ENCODE measurements around the gene CENPO.

CENPO gene
- total RNA-seq, result 6.4 to 21.4 (median 11.7) reads per million in 9 experiments

GRCh38 chr2:24792874-24793760 lies at the start of gene CENPO, which contains the start of gene PTRHD1:
Gene CENPO, plus strand, starts transcription at chr2:24793425. Its CDS starts 495 bp downstream, at chr2:24793920.
Gene PTRHD1, minus strand, starts transcription at chr2:24793391. Its CDS starts 14 bp downstream, at chr2:24793377.
- Mint-ChIP-seq H3K27ac (peak within 1 kb of the TSS; percentile 98 to 99), H3K9me3 (no peaks in the 10 kb centered on the region)
- DNase-seq, result peak; percentile 89 to 94 (median 90)

GRCh38 chr2:24743924-24744323 lies 49.3 kb upstream of the CENPO start:
- Mint-ChIP-seq H3K9me3 (peaks cover 0 to 1% of the 10 kb centered on the region in 2 donors), H3K4me3 (peak overlapping the region in 1 of 2 donors; percentile 37), H3K36me3 (ENCODE audit: insufficient read depth) (peaks cover 46% of the 10 kb centered on the region), H3K4me1 (ENCODE audit: low read depth in 2 of 2) (peaks cover 4 to 45% of the 10 kb centered on the region in 2 donors), H3K27me3 (no peaks in the 10 kb centered on the region), H3K27ac (peak overlapping the region; percentile 44 to 90)
- ATAC-seq (replicated peaks), result no peak
- no peak for DNase-seq

More at GRCh38 chr2:24792874-24793760, at the start of gene CENPO, which contains the start of gene PTRHD1:
- peak; percentile 97 for ATAC-seq (replicated peaks)
- Mint-ChIP-seq H3K27me3 (no peaks in the 10 kb centered on the region), H3K4me1 (ENCODE audit: low read depth in 2 of 2) (peaks cover 12 to 19% of the 10 kb centered on the region in 2 donors), H3K4me3 (peak within 1 kb of the TSS; percentile 97 to 99), H3K36me3 (ENCODE audit: insufficient read depth) (peaks cover 10% of the 10 kb centered on the region)

DNA sequence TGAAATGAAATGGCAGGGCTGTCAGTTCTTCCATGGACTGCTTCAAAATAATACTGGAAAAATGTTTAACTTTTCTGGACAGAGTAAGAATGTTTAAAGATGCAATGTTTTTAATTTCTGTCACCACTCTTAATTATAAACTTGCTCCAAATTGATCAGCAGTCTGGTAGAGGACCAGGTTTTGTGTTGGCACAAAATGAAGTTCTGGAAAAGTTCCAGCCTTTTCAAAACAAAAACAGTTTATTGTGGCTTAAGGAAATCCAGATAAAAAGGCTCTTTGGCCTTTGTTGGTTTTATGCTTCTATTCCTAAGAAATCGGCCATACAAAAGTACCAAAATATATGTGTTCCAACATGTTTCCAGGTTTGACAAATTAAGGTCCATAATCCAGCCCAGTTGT lies 48.9 kb upstream of the CENPO start:
- Mint-ChIP-seq H3K27me3 (no peaks in the 10 kb centered on the region), H3K9me3 (peaks cover 0 to 1% of the 10 kb centered on the region in 2 donors), H3K27ac (peak overlapping the region; percentile 46 to 90)

GRCh38 chr2:24745825-24746224 lies 47.4 kb upstream of the CENPO start:
- H3K27ac Mint-ChIP-seq, result peak overlapping the region; percentile 24 to 90
- H3K27me3 Mint-ChIP-seq, result no peaks in the 10 kb centered on the region
- DNase-seq, result no peak
- ATAC-seq (replicated peaks), result peak; percentile 91
- peaks cover 7 to 38% of the 10 kb centered on the region in 2 donors for H3K4me1 Mint-ChIP-seq (ENCODE audit: low read depth in 2 of 2)
- H3K36me3 Mint-ChIP-seq (ENCODE audit: insufficient read depth), result peaks cover 37% of the 10 kb centered on the region
- peaks cover 0 to 1% of the 10 kb centered on the region in 2 donors for H3K9me3 Mint-ChIP-seq
- H3K4me3 Mint-ChIP-seq, result peak overlapping the region; percentile 3 to 62

More for the DNA sequence above, 48.9 kb upstream of the CENPO start:
- Mint-ChIP-seq H3K36me3 (ENCODE audit: insufficient read depth) (peaks cover 45% of the 10 kb centered on the region), H3K4me1 (ENCODE audit: low read depth in 2 of 2) (peaks cover 4 to 44% of the 10 kb centered on the region in 2 donors), H3K4me3 (no peak overlapping the region)
- no peak for ATAC-seq (replicated peaks)
- DNase-seq, result no peak

- H3K4me1 Mint-ChIP-seq (ENCODE audit: low read depth in 2 of 2), result peaks cover 7 to 37% of the 10 kb centered on the region in 2 donors
- no peaks in the 10 kb centered on the region for H3K27me3 Mint-ChIP-seq
- ATAC-seq (replicated peaks) (no peak), DNase-seq (no peak)
- H3K4me3 Mint-ChIP-seq, result no peak overlapping the region
- peaks cover 30% of the 10 kb centered on the region for H3K36me3 Mint-ChIP-seq (ENCODE audit: insufficient read depth)
- peaks cover 0 to 1% of the 10 kb centered on the region in 2 donors for H3K9me3 Mint-ChIP-seq
- peak overlapping the region; percentile 38 to 90 for H3K27ac Mint-ChIP-seq
Observed at GRCh38 chr2:24747299-24747698, 45.9 kb upstream of the CENPO start.

DNA sequence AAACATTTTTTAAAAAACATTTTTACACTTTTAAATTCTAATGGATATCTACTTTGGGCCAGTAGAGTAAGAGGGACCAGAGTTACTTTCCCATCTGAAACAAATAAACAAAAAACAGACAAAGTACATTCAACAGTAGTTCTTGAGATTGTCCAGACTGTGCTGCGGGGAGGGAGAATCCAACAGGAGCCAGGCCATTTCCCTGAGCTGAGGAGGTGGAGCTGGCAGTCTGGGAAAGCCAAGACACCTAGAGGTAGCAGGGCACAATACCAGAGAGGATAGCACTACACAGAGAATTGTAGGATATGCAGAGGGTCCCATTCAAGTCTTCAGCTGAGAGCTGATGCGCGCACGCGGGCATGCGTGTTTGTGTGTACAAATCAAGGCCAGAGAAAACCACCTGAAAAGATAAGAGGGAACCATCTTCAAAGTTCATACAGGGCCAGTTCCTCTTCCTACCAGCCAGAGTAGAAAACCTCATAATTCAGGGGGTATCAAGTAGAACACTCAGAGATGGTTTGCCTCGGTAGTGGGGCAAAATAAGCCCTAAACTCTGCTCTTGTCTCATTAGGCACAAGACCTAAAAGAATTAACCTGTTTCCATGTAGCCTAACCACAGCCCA lies 44.0 kb upstream of the CENPO start:
- H3K9me3 Mint-ChIP-seq, result peaks cover 0 to 1% of the 10 kb centered on the region in 2 donors
- peaks cover 16% of the 10 kb centered on the region for H3K36me3 Mint-ChIP-seq (ENCODE audit: insufficient read depth)
- no peaks in the 10 kb centered on the region for H3K27me3 Mint-ChIP-seq
- no peak overlapping the region for H3K4me3 Mint-ChIP-seq
- no peak for DNase-seq
- no peak for ATAC-seq (replicated peaks)
- peaks cover 7 to 20% of the 10 kb centered on the region in 2 donors for H3K4me1 Mint-ChIP-seq (ENCODE audit: low read depth in 2 of 2)
- peak overlapping the region in 1 of 2 donors; percentile 67 for H3K27ac Mint-ChIP-seq

- H3K4me3 Mint-ChIP-seq, result no peak overlapping the region
- H3K4me1 Mint-ChIP-seq (ENCODE audit: low read depth in 2 of 2), result peaks cover 0 to 2% of the 10 kb centered on the region in 2 donors
- no peaks in the 10 kb centered on the region for H3K9me3 Mint-ChIP-seq
- no peak overlapping the region for H3K27ac Mint-ChIP-seq
- no peaks in the 10 kb centered on the region for H3K27me3 Mint-ChIP-seq
- H3K36me3 Mint-ChIP-seq (ENCODE audit: insufficient read depth), result peaks cover 26% of the 10 kb centered on the region
- ATAC-seq (replicated peaks) (no peak), DNase-seq (no peak)
Observed at GRCh38 chr2:24754985-24755705, 38.1 kb upstream of the CENPO start.

DNA sequence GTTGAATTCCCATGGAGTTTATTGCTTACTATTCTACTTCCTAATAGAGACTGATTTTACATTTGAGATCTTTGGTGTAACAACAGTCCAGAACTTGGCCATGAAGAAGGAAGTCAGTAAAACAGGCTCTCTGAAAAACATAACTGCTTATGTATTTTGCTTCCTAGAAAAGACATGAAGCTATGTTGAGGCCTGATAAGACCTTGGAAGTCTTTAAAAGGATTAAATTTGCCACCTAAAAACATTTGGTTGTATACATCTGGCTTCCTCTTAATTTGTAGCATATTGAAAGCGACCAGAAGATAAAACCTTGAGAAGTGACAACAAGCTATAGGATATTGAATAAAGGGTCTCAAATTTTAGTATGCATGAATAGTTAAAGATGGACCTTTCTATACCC lies 36.4 kb upstream of the CENPO start:
- Mint-ChIP-seq H3K36me3 (ENCODE audit: insufficient read depth) (peaks cover 38% of the 10 kb centered on the region), H3K4me3 (no peak overlapping the region), H3K27ac (peak overlapping the region in 1 of 2 donors; percentile 6), H3K9me3 (no peaks in the 10 kb centered on the region), H3K27me3 (no peaks in the 10 kb centered on the region), H3K4me1 (ENCODE audit: low read depth in 2 of 2) (no peaks in the 10 kb centered on the region)
- ATAC-seq (replicated peaks) (no peak), DNase-seq (no peak)

GRCh38 chr2:24761866-24762265 lies 31.4 kb upstream of the CENPO start:
- Mint-ChIP-seq H3K9me3 (no peaks in the 10 kb centered on the region), H3K4me1 (ENCODE audit: low read depth in 2 of 2) (peaks cover 3 to 12% of the 10 kb centered on the region in 2 donors), H3K4me3 (no peak overlapping the region), H3K36me3 (ENCODE audit: insufficient read depth) (peaks cover 68% of the 10 kb centered on the region), H3K27ac (no peak overlapping the region), H3K27me3 (no peaks in the 10 kb centered on the region)
- DNase-seq (no peak), ATAC-seq (replicated peaks) (no peak)

GRCh38 chr2:24762518-24762917 lies 30.7 kb upstream of the CENPO start:
- ATAC-seq (replicated peaks) (no peak), DNase-seq (no peak)
- Mint-ChIP-seq H3K4me3 (no peak overlapping the region), H3K9me3 (no peaks in the 10 kb centered on the region), H3K36me3 (ENCODE audit: insufficient read depth) (peaks cover 68% of the 10 kb centered on the region), H3K27ac (no peak overlapping the region), H3K27me3 (no peaks in the 10 kb centered on the region), H3K4me1 (ENCODE audit: low read depth in 2 of 2) (peaks cover 3 to 12% of the 10 kb centered on the region in 2 donors)

DNA sequence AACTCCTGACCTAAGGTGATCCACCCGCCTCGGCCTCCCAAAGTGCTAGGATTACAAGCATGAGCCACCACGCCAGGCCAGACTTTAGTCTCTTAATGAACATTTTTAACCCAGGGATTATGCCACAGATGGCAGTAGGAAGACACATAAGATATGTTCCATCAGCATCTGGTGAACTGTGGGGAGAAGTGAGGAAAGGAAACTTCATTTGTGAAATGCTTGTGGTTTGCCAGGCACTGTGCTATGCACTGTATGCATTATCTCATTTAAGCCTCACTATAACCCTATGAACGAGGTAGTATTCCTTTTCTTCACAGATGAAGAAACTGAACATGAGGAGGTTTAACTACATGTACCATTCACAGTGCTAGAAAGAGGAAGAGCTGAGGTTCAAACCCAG lies 29.4 kb upstream of the CENPO start:
- Mint-ChIP-seq H3K4me3 (no peak overlapping the region), H3K27ac (peak overlapping the region; percentile 52 to 89), H3K27me3 (no peaks in the 10 kb centered on the region), H3K4me1 (ENCODE audit: low read depth in 2 of 2) (peaks cover 3 to 12% of the 10 kb centered on the region in 2 donors), H3K9me3 (no peaks in the 10 kb centered on the region), H3K36me3 (ENCODE audit: insufficient read depth) (peaks cover 63% of the 10 kb centered on the region)
- ATAC-seq (replicated peaks) (no peak), DNase-seq (no peak)

DNA sequence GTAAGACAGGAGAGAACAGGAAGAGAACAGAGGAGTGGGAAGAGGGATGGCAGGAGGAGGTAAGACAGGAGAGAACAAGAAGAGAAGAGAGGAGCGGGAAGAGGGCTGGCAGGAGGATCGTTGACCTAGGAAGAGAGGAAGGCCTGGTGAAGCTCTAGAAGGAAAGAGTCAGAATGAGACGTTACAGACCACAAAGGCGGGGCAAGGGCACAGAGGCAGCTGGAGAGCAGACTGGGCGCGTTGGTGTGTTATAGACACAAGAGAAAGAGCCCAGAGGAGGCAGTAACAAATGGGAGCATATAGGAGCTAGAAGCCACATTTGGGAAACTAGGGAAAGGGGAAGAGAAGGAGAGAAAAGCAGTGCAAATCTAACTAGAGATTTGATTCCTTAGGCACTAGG lies 26.6 kb upstream of the CENPO start:
- no peak for ATAC-seq (replicated peaks)

GRCh38 chr2:24768013-24768412 lies 25.2 kb upstream of the CENPO start:
- H3K4me1 Mint-ChIP-seq (ENCODE audit: low read depth in 2 of 2), result peaks cover 3 to 12% of the 10 kb centered on the region in 2 donors
- H3K9me3 Mint-ChIP-seq, result no peaks in the 10 kb centered on the region
- H3K27me3 Mint-ChIP-seq, result no peaks in the 10 kb centered on the region
- DNase-seq (no peak), ATAC-seq (replicated peaks) (no peak)
- no peak overlapping the region for H3K27ac Mint-ChIP-seq
- H3K4me3 Mint-ChIP-seq, result no peak overlapping the region
- peaks cover 50% of the 10 kb centered on the region for H3K36me3 Mint-ChIP-seq (ENCODE audit: insufficient read depth)

More for the DNA sequence above, 26.6 kb upstream of the CENPO start:
- H3K36me3 Mint-ChIP-seq (ENCODE audit: insufficient read depth), result peaks cover 61% of the 10 kb centered on the region
- no peaks in the 10 kb centered on the region for H3K27me3 Mint-ChIP-seq
- H3K4me3 Mint-ChIP-seq, result no peak overlapping the region
- peaks cover 3 to 12% of the 10 kb centered on the region in 2 donors for H3K4me1 Mint-ChIP-seq (ENCODE audit: low read depth in 2 of 2)
- H3K27ac Mint-ChIP-seq, result peak overlapping the region; percentile 30 to 80
- H3K9me3 Mint-ChIP-seq, result no peaks in the 10 kb centered on the region
- DNase-seq, result no peak

Measured in effector memory CD8-positive, alpha-beta T cell (primary cell).